Thoracic aorta (tissue), 2 donors: ENCODE results near the gene CTDSPL. TPM values are rescaled to one million over a fixed set of nuclear protein-coding genes. Genes with fewer than 3 reads are reported as not detected.
"Not testable (repeated sequence)": the region's sequence is repeated elsewhere in the genome, so short reads cannot be mapped to it uniquely, and the experiment has no call there.

Experiments
- ATAC-seq: fragments of 150-250 bp; one replicate; pipeline ENCODE4 v1.8.0; 2017; ENCODE audit warnings: low read depth; ENCODE audit not compliant: insufficient number of reproducible peaks, low FRiP score
- DNase-seq: peaks from one replicate; pipeline ENCODE4 v3.0.0-alpha.2; 2020; ENCODE audit warnings: low spot score
- H3K27ac ChIP-seq, 2 donors: fragments of 200-600 bp; sonication (generic); 1 replicate in 1 of 2; 2 replicates in 1 of 2; pipeline ENCODE4 v1.5.1; 2016; ENCODE audit warnings: mild to moderate bottlenecking in 2 of 2, moderate library complexity in 2 of 2
- H3K27me3 ChIP-seq: fragments of 200-600 bp; sonication (generic); replicated peaks from 2 replicates; pipeline ENCODE4 v1.6.0; 2016; ENCODE audit warnings: mild to moderate bottlenecking; ENCODE audit not compliant: insufficient read depth
- H3K36me3 ChIP-seq: fragments of 200-600 bp; sonication (generic); one replicate; pipeline ENCODE4 v1.5.1; 2016
- H3K4me1 ChIP-seq, 2 donors: fragments of 200-600 bp; sonication (generic); 1 replicate in 1 of 2; 2 replicates in 1 of 2; pipeline versions ENCODE4 v1.5.1 to v1.6.0; 2016; ENCODE audit warnings: low read depth in 2 of 2, mild to moderate bottlenecking in 1 of 2; ENCODE audit not compliant: control insufficient read depth in 1 of 2
- H3K4me3 ChIP-seq: fragments of 200-600 bp; sonication (generic); 2 replicates; pipeline ENCODE4 v1.5.1; 2016; ENCODE audit warnings: mild to moderate bottlenecking
- H3K9me3 ChIP-seq: fragments of 200-600 bp; sonication (generic); 2 replicates; pipeline ENCODE4 v1.5.1; 2016
- total RNA-seq, 2 donors: library from RNA; depleted of rRNA; stranded (reverse); fragments of >200 nt; gene quantifications; one replicate each; pipeline versions ENCODE4 v1.1.0 to v1.2.3, GENCODE V29; 2016
- TF ChIP-seq, protein P1 (sequence below): fragments of 200-600 bp; sonication (generic); IDR thresholded peaks from one replicate; pipeline ENCODE4 v1.5.1; 2019; ENCODE audit warnings: antibody characterized with exemption

Gene CTDSPL
- total RNA-seq, 2 donors from 2014 or later = 55.0 to 59.6 TPM

DNA sequence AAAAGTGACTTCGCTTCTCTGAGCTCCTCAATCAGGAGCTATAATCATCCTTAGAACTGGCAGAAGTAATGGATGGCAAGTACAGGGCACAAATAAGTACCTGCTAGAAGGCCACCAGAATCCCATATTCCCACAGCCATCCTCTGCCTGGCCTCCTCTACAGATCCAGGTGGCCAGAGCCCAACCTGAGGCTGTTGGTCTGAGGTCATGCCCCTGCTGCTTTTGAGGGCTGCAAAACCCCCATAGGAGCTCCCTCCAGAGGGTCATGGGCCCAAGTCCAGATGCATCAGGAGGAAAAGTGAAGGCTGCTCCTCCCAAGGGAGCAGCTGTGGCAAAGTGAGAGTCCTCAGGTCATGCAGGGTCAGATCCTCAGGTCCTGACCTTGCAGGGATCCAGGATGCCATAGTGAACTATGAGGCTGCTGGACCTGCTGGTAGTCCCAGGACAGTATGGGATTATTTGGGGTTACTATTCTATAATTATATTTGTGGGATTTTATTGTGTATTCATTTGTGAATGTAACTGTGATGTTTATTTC, 170.7 kb downstream of the CTDSPL start:
- no peak for DNase-seq
- TF ChIP-seq, protein P1, sequence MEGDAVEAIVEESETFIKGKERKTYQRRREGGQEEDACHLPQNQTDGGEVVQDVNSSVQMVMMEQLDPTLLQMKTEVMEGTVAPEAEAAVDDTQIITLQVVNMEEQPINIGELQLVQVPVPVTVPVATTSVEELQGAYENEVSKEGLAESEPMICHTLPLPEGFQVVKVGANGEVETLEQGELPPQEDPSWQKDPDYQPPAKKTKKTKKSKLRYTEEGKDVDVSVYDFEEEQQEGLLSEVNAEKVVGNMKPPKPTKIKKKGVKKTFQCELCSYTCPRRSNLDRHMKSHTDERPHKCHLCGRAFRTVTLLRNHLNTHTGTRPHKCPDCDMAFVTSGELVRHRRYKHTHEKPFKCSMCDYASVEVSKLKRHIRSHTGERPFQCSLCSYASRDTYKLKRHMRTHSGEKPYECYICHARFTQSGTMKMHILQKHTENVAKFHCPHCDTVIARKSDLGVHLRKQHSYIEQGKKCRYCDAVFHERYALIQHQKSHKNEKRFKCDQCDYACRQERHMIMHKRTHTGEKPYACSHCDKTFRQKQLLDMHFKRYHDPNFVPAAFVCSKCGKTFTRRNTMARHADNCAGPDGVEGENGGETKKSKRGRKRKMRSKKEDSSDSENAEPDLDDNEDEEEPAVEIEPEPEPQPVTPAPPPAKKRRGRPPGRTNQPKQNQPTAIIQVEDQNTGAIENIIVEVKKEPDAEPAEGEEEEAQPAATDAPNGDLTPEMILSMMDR = no peak

DNA sequence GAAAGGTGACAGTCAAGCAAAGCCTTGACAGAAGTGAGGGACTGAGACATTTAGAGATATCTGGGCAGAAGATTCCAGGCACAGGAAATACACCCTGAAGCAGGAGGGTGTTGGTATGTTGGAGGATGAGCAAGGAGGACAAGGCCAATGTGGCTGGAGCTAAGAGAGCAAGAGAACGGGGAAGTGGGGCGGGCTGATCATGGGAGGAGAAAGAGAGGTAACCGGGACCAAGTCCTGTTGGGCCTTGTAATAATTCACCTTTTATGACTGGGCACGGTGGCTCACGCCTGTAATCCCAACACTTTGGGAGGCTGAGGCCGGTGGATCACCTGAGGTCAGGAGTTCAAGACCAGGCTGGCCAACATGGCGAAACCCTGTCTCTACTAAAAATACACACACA, 171.9 kb downstream of the CTDSPL start:
- ATAC-seq, DNase-seq, H3K27ac ChIP-seq, H3K27me3 ChIP-seq, H3K36me3 ChIP-seq, H3K4me3 ChIP-seq, H3K9me3 ChIP-seq: not testable (repeated sequence)
- peaks cover 15 to 24% of the 10 kb centered on the region in 2 donors for H3K4me1 ChIP-seq

More for the DNA sequence above, 170.7 kb downstream of the CTDSPL start:
- ATAC-seq = no peak
- H3K9me3 ChIP-seq = no peaks in the 10 kb centered on the region
- H3K4me1 ChIP-seq = peaks cover 15 to 36% of the 10 kb centered on the region in 2 donors
- H3K27me3 ChIP-seq = no peaks in the 10 kb centered on the region
- no peak overlapping the region for H3K4me3 ChIP-seq
- H3K36me3 ChIP-seq = no peaks in the 10 kb centered on the region
- H3K27ac ChIP-seq = peak overlapping the region in 1 of 2 donors; percentile 93

Other genes with a start within 250 kb of the CTDSPL start
- gene VILL, start 128.9 kb downstream of the CTDSPL start, total RNA-seq = 10 to 100 TPM; 11.5 to 13.7 TPM
- gene PLCD1, start 167.8 kb downstream of the CTDSPL start, total RNA-seq = 10 to 100 TPM; 34.8 to 93.3 TPM
- under 1 TPM; 0.14 to 0.35 TPM for gene DLEC1, start 177.3 kb downstream of the CTDSPL start, total RNA-seq